GM19397 (cell line): ENCODE data around the gene TCF20.

Source experiments
- ATAC-seq: cut with Tn5 transposase; IDR thresholded peaks from one replicate; pipeline ENCODE4 v1.9.1; 2021; ENCODE audit warnings: mild to moderate bottlenecking, moderate library complexity; ENCODE audit not compliant: unreplicated experiment

The TCF20 gene

DNA sequence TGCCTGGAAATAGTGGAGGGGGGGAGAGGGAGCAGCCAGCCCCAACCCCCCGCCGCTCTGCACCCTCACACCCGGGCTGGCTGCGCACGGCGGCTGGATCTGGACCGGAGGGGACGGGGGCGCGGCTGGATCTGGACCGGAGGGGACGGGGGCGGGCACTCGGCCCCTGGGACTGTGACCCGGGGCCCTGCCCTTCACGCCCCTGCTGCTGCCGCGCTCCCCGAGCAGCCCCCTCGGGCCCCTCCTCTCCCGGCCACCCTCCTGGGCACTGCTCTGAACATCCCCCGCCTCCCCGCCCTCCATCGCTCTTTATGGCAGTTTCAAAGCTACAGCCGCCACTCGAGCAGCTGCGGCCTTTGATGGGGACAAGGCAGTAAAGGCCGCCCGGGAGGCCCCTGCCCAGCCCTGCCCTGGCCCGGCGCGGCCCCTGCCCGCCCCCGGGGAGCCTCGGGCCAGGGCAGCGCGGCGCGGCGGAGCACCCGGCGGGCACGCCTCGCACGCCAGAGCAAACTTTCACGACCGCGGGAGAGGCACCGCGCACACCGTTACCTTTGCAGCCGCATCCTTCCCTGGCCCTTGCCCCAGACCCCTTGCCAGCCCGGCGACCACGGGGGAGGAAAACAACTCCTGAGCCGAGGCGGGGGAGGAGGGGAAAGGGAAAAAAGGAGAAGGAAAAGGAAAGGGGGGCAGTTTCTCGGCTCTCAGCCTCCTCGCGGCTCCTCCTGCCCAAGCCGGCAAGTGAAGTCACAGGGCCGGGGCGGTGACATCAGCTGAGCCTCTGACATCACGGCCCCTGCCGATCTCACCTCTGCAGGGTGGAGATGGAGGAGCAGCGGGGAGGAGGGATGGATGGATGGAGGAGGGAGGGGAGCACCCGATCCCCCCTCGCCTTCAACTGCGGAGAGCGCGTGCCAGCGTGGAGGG, 13.1 kb upstream of the TCF20 start:
- no peak for ATAC-seq

DNA sequence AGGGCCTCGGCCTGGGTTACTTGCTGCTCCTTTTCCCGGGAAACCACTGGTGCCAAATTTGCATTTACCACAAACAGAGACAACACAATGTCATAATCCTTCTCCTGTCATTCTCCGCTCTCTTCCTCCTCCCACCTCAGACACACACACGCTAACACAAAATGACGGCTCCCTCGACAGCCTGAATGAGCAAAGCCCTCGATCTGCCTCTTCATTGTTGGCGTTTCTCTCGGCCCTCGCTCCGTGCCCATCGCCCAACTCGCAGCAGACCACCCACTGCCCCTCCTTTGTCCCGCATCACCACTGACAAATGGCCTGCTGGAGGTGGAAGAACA, 12.5 kb upstream of the TCF20 start:
- ATAC-seq = no peak

DNA sequence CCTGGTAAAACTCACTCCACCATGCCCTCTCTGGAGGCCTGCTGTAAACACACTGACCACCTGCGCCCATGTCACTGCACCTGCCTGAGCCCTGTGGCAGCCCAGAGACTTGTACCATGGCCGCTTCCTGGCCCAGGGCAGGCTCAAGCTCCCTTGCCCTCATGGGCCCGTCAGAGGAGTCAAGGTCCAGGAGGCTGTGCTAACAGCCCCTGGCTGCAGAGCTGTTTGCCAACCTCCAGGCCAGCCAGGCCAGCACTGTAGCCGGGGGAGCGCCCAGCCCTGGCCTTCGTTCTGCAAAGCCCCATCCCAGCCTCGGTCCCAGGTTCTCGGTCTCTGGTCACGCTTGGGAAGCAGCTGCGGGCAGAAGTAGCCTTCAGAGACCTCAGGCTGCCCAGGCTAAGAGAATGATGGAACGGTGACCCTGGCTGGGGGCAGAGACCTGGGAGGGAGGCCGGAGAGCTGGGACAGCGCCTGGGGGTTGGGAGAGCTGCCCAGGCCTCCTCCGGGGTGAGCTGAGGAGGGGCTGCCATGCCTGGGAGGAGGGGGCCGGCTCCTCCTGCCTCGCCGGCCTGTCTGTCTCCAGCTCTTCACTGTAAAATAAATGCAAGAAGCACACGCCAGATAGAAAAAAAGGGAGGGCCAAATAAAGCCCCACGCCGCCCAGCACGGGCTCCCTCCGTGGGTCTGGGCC, 11.9 kb upstream of the TCF20 start:
- ATAC-seq = no peak

DNA sequence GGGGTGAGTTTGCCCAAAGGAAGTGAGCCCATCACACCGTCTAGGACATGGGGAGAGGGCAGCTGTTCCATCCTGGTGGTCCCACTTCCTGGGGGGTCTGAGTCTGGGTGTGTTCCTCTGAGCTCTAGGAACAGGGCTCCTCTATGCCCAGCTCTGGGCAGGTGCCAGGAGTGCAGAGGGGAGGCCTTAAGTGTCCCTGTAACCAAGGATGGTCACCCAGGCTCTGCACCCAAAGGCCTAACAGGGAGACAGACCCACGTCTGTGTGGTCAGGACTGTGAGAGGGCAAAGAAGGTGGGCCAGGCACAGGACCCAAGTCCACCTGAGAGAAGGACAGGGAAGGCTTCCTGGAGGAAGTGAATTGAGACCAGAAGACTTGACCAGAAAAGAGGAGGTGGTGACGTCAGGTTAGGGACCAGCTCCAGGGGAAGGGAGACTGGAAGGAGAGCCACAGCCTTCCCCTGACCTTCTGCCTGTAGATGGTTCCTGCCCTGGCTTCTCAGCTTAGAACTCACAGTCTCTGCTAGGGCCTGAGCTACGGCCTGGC, 11.3 kb upstream of the TCF20 start:
- ATAC-seq = no peak

DNA sequence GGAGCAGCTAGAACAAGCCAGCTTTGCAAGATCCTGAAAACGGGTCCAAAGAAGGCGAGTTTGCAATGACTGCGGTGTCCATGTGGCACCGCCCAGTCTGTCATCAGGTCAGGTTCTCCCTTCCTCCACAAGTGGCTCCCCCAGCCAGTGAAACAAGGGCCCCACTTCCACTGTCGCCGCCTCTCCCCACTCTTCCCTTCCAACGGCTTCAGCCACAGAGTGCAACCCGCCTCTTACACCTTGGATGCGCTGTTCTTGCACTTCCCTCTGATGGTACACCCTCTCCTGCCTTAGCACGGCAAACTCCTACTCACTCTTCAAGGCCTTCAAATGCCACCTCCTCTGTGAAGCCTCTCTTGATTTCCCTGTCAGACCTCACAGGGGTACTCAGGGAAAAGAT, 10.8 kb upstream of the TCF20 start:
- no peak for ATAC-seq

DNA sequence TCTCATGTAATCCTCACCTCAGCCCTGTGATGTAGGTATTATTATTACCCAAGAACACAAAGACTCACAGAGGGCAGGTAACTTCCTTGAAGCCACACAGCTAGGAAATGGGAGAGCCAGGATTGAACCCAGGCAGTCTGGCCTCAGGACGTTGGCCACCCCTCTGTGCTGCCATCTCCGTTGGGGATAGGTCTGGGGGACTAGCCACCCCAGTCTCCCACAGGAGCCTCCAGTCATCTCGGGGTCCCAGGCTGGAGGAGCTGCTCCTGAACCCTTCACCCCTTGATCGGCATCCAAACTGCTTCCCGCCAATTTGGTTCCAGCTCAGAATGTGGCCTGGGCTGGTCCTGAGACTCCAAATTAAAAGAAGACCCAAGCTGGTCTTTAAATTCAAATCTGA, 10.4 kb upstream of the TCF20 start:
- ATAC-seq = no peak

DNA sequence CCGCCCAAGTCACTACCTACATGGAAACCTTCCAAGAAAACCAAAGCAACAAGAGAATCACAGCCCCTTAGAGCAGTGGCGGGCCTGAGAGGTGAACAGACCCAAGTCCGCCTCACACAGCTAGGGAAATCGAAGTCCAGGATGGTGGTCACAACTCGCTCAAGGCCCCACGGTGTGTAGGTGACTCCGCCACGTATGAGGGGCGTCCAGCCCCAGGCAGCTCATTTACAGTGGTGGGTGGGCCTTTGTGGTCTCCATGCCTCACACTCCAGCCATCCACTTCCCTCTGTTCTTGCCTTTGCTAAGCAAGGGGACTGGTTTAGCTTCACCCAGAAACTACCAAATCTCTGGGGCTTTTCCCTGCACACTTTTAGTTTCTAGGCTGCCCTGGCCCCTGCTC, 9.7 kb upstream of the TCF20 start:
- no peak for ATAC-seq

DNA sequence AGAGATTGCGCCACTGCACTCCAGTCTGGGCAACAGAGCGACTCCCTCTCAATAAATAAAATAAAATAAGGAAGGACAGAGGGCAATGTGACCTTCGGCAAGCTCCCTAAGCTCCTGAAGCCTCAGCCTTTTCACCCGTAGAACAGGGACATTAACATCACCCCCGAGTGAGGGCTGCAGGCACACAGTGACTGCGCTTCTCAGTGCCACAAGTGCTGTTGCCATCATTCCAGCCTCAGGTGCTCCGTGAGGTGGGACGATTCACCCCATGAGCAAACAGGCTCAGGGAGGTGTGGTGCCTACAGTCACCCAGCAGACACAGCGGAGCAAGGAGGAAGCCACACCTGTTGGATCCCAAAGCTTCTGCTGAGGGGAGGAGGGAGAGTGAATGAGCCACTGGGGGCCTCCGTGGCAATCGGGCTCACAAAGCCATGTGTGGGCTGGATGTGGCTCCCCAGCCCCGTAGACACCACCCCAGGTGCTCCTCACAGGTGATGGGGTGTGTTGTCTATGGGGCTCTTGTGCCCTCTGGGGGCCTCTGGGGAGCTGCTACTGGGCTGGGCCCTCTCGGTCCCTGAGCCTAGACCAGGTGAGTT, 9.1 kb upstream of the TCF20 start:
- ATAC-seq = no peak

DNA sequence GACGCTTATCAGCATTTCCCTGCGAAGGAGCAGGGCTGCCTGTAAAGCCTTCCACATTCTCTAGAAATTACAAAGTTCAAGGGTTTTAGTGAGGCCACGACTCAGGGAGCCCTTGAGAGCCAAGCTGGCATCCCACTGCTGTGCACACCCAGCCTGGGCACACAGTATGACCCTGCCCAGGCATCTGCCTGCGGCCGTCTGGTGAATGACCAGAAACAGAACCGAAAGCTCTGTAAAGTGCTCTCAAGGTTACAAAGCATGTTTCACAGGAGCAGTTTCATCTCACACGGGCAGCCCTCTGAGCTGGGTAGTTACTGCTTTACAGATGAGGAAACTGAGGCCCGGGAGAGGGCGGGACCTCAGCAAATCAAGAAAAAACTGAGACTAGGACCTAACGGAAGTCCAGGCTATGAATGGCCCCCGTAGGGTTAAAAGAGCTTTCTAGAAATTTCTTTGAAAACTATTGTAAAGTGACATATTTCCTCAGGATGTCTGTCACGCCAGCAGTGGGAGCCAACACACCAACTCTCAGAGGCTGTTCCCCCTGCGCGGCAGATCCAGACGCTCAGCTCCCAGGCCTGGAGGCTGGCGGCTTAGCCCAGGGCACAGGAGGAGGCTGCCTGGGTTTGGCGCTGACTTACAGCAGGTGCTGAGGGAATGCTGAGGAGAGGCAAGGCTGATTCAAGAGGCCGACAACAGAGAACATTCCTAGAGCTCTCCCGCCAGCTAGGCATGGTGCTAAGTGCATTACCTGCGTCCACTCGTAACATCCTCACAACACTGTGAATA, 7.7 kb upstream of the TCF20 start:
- no peak for ATAC-seq

DNA sequence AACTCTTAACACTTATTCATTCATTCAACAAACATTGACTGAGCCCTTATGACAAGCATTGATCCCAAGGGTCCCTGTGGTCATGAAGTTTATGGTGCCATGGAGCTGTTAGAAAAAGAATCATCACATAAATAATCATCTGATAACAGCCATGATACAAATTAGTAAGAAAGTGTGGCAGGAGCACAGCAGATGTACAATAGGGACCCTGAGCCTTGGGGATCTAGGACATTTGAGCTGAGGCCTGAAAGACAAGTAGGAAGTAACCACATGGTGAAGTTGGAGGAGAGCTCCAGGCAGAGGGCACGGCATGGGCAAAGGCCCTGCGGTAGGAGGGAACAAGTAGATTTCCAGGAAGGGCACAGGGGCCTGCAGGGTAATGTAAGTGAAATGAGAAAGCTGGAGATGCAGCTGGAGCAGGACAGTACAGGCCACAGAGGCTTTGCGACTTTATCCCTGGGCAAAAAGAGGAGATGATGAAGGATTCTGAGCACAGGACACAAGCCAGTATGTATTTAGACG, 6.8 kb upstream of the TCF20 start:
- ATAC-seq = no peak

DNA sequence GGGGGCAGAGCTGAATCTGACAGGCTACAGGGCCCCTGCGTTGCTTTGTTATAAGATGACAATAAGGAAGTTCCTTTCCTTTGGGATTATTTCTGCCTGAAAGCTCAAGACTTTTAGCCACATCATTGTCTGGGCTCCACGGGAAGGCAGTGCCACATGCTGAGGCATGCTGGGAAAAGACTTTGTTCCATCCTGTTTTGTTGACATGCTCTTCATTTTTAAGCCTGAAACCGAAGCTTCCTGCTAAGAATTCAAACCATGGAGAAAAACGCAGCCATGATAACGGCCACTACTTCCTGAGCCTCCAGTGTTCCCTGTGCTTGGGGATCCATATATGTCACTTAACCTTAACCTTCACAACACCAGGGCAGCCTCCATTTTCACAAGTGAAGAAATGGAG, 5.5 kb upstream of the TCF20 start:
- ATAC-seq = no peak

DNA sequence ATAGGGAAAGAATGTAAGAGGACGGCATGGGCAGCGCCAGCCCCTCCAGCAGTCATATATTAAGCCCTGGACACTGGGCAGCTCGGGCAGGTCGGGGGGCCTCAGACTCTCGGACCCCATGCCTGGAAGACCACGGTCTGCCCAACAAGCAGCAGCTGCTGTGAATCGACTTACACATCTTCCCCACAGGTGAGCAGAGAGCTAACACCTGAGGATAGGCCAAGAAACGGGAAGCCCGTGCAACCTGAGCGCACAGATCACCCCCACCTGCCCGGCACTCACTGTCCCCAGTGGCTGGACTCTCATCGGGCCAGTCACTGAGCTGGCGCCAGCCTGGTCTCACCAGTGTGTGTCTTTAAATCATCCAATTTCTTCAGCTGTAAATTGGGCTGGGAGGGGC, 4.7 kb upstream of the TCF20 start:
- ATAC-seq = no peak

DNA sequence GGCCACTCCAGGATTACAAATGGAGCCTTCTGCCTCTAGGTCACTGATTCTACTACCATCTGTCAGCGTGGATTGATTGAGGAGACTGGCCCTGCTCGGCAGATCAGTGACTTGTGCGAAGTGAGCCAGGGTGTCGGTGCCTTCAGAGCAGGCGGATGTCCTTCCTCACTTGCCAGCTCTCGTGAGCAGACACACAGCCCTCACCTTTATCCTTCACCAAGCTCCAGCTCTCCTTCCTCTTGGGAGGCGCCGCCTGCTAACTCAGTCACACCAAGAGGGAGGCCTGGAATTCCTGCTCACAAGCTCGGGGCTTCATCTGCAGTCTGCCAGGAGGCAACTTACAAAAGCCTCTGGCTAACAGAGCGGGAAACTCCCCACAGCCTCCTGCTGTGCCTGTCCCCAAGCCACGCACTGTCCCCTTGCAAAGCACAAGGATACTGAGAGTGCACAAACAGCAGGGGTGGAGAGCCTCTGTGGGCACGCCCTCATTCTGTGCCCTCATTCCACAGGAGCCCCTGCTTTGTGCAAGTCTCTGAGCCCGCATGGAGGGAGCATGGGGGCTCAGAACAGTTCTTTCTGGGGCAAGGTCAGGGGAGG, 3.5 kb upstream of the TCF20 start:
- no peak for ATAC-seq

DNA sequence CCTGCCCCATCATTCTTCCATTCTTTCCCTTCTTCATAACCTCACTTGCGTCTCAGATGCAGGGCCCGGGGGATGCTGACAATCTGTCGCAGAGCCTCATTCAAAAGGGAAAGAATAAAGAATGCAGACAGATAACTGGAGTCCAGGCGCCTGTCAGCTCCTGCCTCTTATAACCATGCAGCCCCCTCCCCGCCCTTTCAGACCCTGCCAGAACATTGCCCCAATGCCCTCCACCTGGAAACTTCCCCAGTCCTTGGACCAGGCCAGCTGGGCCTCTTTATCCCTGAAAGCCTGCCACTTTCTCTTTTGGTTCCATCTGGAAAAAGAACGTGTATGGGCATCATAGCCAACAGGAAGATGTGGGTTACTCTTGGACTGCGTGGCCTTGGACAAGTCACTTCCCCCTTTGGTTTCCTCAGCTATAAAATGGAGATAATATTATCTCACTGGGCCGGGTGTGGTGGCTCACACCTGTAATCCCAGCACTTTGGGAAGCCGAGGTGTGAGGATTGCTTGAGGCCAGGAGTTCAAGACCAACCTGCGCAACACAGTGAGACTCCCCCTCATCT, 2.1 kb upstream of the TCF20 start:
- no peak for ATAC-seq

DNA sequence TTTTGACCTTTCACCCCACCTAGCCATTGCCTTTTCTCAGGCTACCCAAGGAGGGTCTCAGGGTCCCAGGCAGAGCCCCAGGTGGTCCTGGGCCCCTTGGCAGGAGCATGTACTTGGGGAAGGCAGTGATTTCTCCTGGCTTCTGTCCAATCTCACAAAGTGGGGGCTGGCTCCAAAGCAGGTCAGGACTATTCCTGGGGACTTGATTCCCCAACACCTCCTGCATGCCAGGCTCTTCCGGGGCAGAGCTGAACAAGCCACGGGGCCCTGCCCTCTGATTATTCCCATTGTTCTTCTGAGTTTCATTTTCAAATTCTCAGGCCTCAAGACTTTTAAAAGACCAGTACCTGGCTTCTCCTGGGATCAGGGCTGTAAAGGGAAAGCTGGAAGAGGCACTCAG, 1.5 kb upstream of the TCF20 start:
- no peak for ATAC-seq

DNA sequence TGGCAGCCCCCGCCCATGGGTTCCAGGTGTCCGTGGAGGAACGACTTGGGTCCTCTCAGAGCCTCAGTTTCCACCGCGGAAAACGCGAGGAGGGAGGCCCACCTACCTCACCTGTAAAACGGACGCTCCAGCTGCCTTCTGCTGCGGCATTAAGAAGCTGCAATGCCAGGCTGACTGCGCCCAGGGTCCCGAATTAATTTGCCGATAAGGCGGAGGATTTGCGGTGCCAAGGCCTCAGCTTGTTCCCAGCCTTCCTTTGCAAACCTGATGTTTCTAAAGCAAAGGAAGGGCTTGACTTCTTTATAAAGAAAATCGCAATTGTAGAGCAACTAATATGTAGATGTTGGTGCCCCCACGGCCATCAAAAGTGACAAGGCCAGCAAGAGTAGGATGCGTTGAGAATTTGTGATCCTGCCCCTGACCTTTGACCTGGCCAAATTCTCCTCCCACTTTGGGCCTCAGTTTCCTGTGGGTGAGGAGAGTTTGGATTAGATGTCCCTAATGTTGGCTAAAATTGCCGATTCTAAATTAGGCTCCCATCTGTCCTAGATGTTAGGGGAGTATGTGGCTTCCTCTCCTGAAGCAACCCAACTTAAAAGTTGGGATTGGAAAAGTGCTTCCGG, 849 bp upstream of the TCF20 start:
- no peak for ATAC-seq

DNA sequence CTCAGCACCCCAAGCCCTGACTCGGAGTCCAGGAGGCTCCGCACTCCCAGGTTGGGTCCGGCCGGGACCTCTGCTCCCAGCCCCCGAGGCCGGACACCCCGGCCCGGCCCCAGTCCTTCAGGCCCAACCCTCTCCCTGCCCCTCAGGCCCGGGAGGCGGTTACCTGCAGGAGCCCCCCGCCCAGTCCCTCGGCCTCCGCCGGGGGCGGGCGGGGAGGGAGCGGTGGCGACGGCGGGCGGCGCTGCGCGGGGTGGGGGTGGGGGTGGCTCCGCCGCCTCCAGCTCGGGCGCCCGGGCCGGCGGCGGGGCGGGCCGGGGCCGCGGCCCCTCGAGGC, 310 bp downstream of the TCF20 start:
- peak; percentile 44 for ATAC-seq

DNA sequence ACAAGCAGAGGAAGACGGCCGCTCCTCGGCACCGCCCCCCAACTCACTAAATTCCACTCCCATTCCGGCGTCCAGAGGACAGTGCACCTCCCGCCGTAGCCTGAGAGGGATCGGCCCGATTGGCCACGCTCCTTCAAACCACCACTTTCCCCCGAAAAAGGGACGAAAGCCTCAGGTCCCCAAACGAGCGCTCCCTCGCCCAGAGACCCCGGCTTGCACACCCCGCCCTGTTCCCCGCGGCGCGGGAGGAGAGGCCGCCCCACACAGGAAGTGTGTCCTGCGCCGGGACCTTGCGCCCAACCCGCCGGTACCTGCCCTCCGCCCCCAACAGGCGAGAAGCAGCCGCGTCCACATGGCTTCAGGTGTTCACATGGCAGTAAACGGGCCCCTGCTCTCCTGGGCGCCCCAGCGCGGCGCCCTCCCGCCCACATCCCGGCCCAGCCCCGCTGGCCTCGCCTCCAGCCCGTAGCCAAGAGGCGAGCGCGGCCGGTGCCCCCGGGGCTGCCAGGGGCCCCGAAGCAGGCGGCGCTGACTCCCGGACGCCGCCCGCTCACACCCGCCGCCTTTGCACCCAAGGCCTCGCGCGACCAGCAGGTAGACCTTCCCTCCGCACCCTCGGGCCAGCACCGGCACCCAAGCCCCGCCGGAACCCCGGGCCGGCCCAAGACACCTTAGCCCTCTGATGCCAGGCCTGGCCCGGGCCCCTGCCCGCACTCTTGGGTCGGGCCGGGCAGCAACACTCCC, 849 bp downstream of the TCF20 start:
- peak; percentile 45 for ATAC-seq

DNA sequence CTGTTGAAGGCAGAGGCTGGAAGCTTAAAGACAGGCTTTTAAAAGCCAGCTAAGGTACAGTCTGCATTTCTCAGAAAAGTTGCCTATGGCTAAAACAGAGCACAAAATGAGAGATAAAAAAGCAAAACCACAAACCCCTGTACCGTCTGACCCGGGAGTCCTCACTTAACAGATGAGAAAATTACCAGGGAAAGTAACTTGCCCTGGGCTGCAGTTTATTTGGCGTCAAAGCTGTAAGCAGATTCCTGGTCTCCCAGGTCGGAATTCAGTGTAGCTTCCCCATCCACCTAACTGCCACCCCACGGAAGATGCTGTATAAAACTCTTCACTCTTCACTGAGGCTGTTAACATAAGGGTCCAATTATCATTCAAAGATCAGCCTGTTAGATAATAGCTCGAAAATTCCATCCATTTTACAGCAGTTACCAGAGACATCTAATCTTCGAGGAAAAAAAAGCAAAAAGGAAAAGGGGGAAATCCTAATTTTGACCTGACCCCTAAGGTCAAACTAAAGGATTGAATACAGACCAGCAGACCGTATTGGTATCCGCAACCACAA, 1.5 kb downstream of the TCF20 start:
- ATAC-seq = no peak
